ENCODE results near the gene AANAT. TPM values are rescaled to one million over a fixed set of nuclear protein-coding genes. Genes with fewer than 3 reads are reported as not detected.
A peak's percentile ranks its signal among the peaks of the same experiment; 100 is the strongest.

AANAT gene
- total RNA-seq, 4 donors from 2014 or later = not detected

DNA sequence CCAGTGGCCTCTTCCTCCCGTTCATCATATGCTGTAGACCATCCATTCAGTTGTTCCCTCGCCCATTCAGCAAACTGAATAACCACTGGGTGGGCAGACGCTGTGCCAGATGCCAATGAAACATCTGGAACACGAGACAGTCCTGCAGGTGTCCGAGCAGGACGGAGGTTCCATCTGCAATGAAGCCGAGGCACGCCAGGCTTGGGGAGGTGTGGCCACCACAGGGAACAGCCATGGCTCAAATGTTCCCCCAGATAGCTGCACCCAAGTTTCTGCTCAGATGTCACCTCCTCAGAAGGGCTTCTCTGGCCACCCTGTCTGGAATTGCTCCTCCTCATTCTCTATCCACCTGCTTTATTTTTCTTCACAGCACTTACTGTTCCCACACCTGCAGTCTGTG lies 45.0 kb upstream of the AANAT start:
- Histone ChIP-seq H3K27ac (no peak overlapping the region), H3K9me3 (no peaks in the 10 kb centered on the region), H3K36me3 (no peaks in the 10 kb centered on the region), H3K4me3 (no peak overlapping the region), H3K27me3 (no peaks in the 10 kb centered on the region), H3K4me1 (peaks cover 0 to 21% (median 10%) of the 10 kb centered on the region in 4 donors)
- no peak for DNase-seq
- in situ Hi-C loops (cut with MboI; ENCODE audit: low pct_ligation_motif_present in 1 of 4, low pct_unique_long_range_greater_than_20kb in 1 of 4, low sequenced_read_pairs in 3 of 4) (no loop called here), intact Hi-C loops (cut with DNase I; ENCODE audit: low total_unique reads) (no loop called here)
- WGBS, 2 donors (ENCODE audit: low coverage in 1 of 2) = 95% methylated on average over 8 of the region's 8 CpGs; no CpG with 5 or more reads in 1 of the 2 donors
- TF ChIP-seq CTCF (IDR thresholded peaks at IDR 0.05) = no peak
- TF ChIP-seq POLR2A (IDR thresholded peaks at IDR 0.05) = no peak
- TF ChIP-seq EP300 (IDR thresholded peaks at IDR 0.05; ENCODE audit: low read depth) = no peak
- no peak for TF ChIP-seq POLR2AphosphoS5 (IDR thresholded peaks at IDR 0.05)

DNA sequence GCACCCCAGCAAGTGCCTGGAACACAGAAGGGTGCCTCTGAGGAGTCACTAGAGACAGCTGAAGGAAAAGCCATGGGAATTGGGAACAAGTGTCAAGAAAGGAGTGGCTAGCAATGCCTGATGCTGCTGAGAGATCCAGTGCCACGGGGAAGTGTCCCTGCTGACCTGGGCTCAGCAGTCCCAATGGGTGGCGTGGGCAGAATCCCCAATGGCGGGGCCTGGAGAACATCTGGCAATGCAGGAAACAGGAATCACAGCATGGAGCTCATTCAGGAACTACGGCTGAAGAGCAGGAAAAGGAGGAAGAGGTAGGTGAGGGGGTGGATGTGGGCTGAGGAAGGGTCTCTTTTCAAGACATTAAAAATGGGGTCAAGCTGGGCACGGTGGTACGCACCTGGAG lies 44.5 kb upstream of the AANAT start:
- Histone ChIP-seq H3K27me3 (no peaks in the 10 kb centered on the region), H3K27ac (no peak overlapping the region), H3K9me3 (no peaks in the 10 kb centered on the region), H3K36me3 (no peaks in the 10 kb centered on the region), H3K4me1 (peaks cover 4 to 21% (median 12%) of the 10 kb centered on the region in 4 donors), H3K4me3 (no peak overlapping the region)
- WGBS, 2 donors (ENCODE audit: low coverage in 1 of 2) = 91% methylated on average over 6 of the region's 6 CpGs
- TF ChIP-seq EP300 (IDR thresholded peaks at IDR 0.05; ENCODE audit: low read depth) (no peak), POLR2AphosphoS5 (IDR thresholded peaks at IDR 0.05) (no peak), CTCF (IDR thresholded peaks at IDR 0.05) (no peak), POLR2A (IDR thresholded peaks at IDR 0.05) (no peak)
- DNase-seq = no peak
- in situ Hi-C loops (cut with MboI; ENCODE audit: low pct_ligation_motif_present in 1 of 4, low pct_unique_long_range_greater_than_20kb in 1 of 4, low sequenced_read_pairs in 3 of 4) = no loop called here
- intact Hi-C loops (cut with DNase I; ENCODE audit: low total_unique reads) = no loop called here

- WGBS, 2 donors (ENCODE audit: low coverage in 1 of 2) = 27 to 35% methylated on average over 3 of the region's 3 CpGs
- H3K4me1 ChIP-seq = peaks cover 9 to 22% (median 14%) of the 10 kb centered on the region in 4 donors
- in situ Hi-C loops (cut with MboI; ENCODE audit: low pct_ligation_motif_present in 1 of 4, low pct_unique_long_range_greater_than_20kb in 1 of 4, low sequenced_read_pairs in 3 of 4) (no loop called here), intact Hi-C loops (cut with DNase I; ENCODE audit: low total_unique reads) (no loop called here)
- no peak for DNase-seq
- no peaks in the 10 kb centered on the region for H3K9me3 ChIP-seq
- TF ChIP-seq EP300 (IDR thresholded peaks at IDR 0.05; ENCODE audit: low read depth) (no peak), POLR2AphosphoS5 (IDR thresholded peaks at IDR 0.05) (no peak), CTCF (IDR thresholded peaks at IDR 0.05) (no peak), POLR2A (IDR thresholded peaks at IDR 0.05) (no peak)
- H3K36me3 ChIP-seq = no peaks in the 10 kb centered on the region
- no peaks in the 10 kb centered on the region for H3K27me3 ChIP-seq
- peak overlapping the region; percentile 7 to 53 (median 33) for H3K27ac ChIP-seq
- no peak overlapping the region for H3K4me3 ChIP-seq
Measured at GRCh38 chr17:76426853-76427252, 40.5 kb upstream of the AANAT start.

- DNase-seq = peak; percentile 42
- Histone ChIP-seq H3K9me3 (no peaks in the 10 kb centered on the region), H3K36me3 (no peaks in the 10 kb centered on the region), H3K4me1 (peaks cover 9 to 22% (median 14%) of the 10 kb centered on the region in 4 donors), H3K27ac (peak overlapping the region; percentile 7 to 53 (median 33)), H3K4me3 (no peak overlapping the region), H3K27me3 (no peaks in the 10 kb centered on the region)
- WGBS, 2 donors (ENCODE audit: low coverage in 1 of 2) = 37 to 53% methylated on average over 4 to 8 of the region's 8 CpGs
- intact Hi-C loops (cut with DNase I; ENCODE audit: low total_unique reads) = no loop called here
- TF ChIP-seq POLR2A (IDR thresholded peaks at IDR 0.05) = no peak
- TF ChIP-seq CTCF (IDR thresholded peaks at IDR 0.05) = no peak
- no peak for TF ChIP-seq POLR2AphosphoS5 (IDR thresholded peaks at IDR 0.05)
- no peak for TF ChIP-seq EP300 (IDR thresholded peaks at IDR 0.05; ENCODE audit: low read depth)
- in situ Hi-C loops (cut with MboI; ENCODE audit: low pct_ligation_motif_present in 1 of 4, low pct_unique_long_range_greater_than_20kb in 1 of 4, low sequenced_read_pairs in 3 of 4) = no loop called here
Measured at GRCh38 chr17:76427501-76428231, 39.7 kb upstream of the AANAT start.

Measured in transverse colon (tissue), 4 donors.